ENCODE data around the gene CNEP1R1. TPM values are rescaled to one million over a fixed set of nuclear protein-coding genes. Genes with fewer than 3 reads are reported as not detected.

Gene CNEP1R1
- total and polyA plus RNA-seq, 2 experiments from 2014 or later, result 13.8 to 30.3 TPM

DNA sequence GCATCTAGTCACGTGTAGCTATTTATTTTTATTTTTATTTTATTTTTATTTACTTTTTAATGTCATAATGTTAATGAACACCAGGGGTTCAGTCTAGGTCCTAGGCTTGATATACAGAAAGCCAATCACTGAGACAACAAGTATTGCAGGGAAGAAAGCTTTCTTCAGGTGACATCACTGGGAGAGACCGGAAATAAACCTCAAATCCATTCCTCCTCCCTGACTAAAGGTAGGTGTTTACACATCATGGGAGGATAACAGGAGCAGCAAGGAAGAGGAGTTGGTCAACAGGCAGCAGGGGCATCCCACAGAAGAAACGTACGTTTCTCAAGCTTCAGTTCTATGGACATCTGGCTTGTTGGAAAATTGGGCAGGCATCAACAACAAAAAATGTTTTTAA lies 31.2 kb downstream of the CNEP1R1 start:
- ATAC-seq (no peak), DNase-seq (ENCODE audit: low spot score) (no peak)
- Mint-ChIP-seq H3K27me3 (ENCODE audit: insufficient read depth, low read depth, poor library complexity) (peaks cover 10% of the 10 kb centered on the region), H3K4me3 (no peak overlapping the region), H3K27ac (no peak overlapping the region), H3K36me3 (ENCODE audit: low read depth) (no peaks in the 10 kb centered on the region), H3K4me1 (no peaks in the 10 kb centered on the region), H3K9me3 (peaks cover 15% of the 10 kb centered on the region; the same call in 2 of the 3 replicates)
- no peaks in the 10 kb centered on the region for H3K79me2 ChIP-seq (replicated peaks; ENCODE audit: insufficient read depth)
- H3K9me2 ChIP-seq (ENCODE audit: insufficient read depth), result 0 out of 2 replicates have a peak, but pooled peaks cover 6% of the 10 kb centered on the region
- no peaks in the 10 kb centered on the region for H4K20me1 ChIP-seq (replicated peaks; ENCODE audit: insufficient read depth)
- H3K4me2 ChIP-seq, result no peak overlapping the region
- TF ChIP-seq ZNF114 (CRISPR knock-in tag; IDR thresholded peaks at IDR 0.05) (no peak), JUNB (IDR thresholded peaks at IDR 0.05; ENCODE audit: unreplicated experiment) (no peak), CREB1 (CRISPR knock-in tag; IDR thresholded peaks at IDR 0.05; ENCODE audit: low read depth) (no peak), CTCF (conservative IDR thresholded peaks at IDR 0.05; ENCODE audit: low read depth in 2 of 2) (no peak), NANOG (IDR thresholded peaks at IDR 0.05; ENCODE audit: borderline replicate concordance) (no peak), EZH2 (IDR thresholded peaks at IDR 0.05; ENCODE audit: low read depth, unreplicated experiment) (no peak), ZNF331 (CRISPR knock-in tag; IDR thresholded peaks at IDR 0.05; ENCODE audit: low read depth) (no peak), POLR2AphosphoS5 (IDR thresholded peaks at IDR 0.05; ENCODE audit: low read depth) (no peak)
- TF ChIP-seq, protein P1, sequence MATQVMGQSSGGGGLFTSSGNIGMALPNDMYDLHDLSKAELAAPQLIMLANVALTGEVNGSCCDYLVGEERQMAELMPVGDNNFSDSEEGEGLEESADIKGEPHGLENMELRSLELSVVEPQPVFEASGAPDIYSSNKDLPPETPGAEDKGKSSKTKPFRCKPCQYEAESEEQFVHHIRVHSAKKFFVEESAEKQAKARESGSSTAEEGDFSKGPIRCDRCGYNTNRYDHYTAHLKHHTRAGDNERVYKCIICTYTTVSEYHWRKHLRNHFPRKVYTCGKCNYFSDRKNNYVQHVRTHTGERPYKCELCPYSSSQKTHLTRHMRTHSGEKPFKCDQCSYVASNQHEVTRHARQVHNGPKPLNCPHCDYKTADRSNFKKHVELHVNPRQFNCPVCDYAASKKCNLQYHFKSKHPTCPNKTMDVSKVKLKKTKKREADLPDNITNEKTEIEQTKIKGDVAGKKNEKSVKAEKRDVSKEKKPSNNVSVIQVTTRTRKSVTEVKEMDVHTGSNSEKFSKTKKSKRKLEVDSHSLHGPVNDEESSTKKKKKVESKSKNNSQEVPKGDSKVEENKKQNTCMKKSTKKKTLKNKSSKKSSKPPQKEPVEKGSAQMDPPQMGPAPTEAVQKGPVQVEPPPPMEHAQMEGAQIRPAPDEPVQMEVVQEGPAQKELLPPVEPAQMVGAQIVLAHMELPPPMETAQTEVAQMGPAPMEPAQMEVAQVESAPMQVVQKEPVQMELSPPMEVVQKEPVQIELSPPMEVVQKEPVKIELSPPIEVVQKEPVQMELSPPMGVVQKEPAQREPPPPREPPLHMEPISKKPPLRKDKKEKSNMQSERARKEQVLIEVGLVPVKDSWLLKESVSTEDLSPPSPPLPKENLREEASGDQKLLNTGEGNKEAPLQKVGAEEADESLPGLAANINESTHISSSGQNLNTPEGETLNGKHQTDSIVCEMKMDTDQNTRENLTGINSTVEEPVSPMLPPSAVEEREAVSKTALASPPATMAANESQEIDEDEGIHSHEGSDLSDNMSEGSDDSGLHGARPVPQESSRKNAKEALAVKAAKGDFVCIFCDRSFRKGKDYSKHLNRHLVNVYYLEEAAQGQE (IDR thresholded peaks at IDR 0.05; ENCODE audit: unreplicated experiment), result no peak
- TF ChIP-seq, protein P2, sequence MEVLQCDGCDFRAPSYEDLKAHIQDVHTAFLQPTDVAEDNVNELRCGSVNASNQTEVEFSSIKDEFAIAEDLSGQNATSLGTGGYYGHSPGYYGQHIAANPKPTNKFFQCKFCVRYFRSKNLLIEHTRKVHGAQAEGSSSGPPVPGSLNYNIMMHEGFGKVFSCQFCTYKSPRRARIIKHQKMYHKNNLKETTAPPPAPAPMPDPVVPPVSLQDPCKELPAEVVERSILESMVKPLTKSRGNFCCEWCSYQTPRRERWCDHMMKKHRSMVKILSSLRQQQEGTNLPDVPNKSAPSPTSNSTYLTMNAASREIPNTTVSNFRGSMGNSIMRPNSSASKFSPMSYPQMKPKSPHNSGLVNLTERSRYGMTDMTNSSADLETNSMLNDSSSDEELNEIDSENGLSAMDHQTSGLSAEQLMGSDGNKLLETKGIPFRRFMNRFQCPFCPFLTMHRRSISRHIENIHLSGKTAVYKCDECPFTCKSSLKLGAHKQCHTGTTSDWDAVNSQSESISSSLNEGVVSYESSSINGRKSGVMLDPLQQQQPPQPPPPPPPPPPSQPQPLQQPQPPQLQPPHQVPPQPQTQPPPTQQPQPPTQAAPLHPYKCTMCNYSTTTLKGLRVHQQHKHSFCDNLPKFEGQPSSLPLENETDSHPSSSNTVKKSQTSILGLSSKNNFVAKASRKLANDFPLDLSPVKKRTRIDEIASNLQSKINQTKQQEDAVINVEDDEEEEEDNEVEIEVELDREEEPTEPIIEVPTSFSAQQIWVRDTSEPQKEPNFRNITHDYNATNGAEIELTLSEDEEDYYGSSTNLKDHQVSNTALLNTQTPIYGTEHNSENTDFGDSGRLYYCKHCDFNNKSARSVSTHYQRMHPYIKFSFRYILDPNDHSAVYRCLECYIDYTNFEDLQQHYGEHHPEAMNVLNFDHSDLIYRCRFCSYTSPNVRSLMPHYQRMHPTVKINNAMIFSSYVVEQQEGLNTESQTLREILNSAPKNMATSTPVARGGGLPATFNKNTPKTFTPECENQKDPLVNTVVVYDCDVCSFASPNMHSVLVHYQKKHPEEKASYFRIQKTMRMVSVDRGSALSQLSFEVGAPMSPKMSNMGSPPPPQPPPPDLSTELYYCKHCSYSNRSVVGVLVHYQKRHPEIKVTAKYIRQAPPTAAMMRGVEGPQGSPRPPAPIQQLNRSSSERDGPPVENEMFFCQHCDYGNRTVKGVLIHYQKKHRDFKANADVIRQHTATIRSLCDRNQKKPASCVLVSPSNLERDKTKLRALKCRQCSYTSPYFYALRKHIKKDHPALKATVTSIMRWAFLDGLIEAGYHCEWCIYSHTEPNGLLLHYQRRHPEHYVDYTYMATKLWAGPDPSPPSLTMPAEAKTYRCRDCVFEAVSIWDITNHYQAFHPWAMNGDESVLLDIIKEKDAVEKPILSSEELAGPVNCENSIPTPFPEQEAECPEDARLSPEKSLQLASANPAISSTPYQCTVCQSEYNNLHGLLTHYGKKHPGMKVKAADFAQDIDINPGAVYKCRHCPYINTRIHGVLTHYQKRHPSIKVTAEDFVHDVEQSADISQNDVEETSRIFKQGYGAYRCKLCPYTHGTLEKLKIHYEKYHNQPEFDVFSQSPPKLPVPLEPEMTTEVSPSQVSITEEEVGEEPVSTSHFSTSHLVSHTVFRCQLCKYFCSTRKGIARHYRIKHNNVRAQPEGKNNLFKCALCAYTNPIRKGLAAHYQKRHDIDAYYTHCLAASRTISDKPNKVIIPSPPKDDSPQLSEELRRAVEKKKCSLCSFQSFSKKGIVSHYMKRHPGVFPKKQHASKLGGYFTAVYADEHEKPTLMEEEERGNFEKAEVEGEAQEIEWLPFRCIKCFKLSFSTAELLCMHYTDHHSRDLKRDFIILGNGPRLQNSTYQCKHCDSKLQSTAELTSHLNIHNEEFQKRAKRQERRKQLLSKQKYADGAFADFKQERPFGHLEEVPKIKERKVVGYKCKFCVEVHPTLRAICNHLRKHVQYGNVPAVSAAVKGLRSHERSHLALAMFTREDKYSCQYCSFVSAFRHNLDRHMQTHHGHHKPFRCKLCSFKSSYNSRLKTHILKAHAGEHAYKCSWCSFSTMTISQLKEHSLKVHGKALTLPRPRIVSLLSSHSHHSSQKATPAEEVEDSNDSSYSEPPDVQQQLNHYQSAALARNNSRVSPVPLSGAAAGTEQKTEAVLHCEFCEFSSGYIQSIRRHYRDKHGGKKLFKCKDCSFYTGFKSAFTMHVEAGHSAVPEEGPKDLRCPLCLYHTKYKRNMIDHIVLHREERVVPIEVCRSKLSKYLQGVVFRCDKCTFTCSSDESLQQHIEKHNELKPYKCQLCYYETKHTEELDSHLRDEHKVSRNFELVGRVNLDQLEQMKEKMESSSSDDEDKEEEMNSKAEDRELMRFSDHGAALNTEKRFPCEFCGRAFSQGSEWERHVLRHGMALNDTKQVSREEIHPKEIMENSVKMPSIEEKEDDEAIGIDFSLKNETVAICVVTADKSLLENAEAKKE (CRISPR knock-in tag; IDR thresholded peaks at IDR 0.05), result no peak
- H2AFZ ChIP-seq, result no peak overlapping the region
- no peaks in the 10 kb centered on the region for H3K4me1 ChIP-seq (ENCODE audit: insufficient read depth)
- H3F3A ChIP-seq (replicated peaks; ENCODE audit: low read depth), result no peaks in the 10 kb centered on the region
- H3K27me3 ChIP-seq (ENCODE audit: insufficient read depth), result no peaks in the 10 kb centered on the region
- no peaks in the 10 kb centered on the region for H3K36me3 ChIP-seq (ENCODE audit: insufficient read depth)
- H3K4me3 ChIP-seq, result no peak overlapping the region
- H3K27ac ChIP-seq (ENCODE audit: low read depth), result no peak overlapping the region
